CD4-positive, CD25-positive, alpha-beta regulatory T cell (primary cell): ENCODE measurements around the gene RPH3AL. TPM values are rescaled to one million over a fixed set of nuclear protein-coding genes. Genes with fewer than 3 reads are reported as not detected.

Source experiments
- ATAC-seq, 2 donors: fragments of 150-1000 bp; cut with Tn5 transposase; one replicate each; pipeline ENCODE4 v1.10.0; 2021; ENCODE audit warnings: low read depth in 2 of 2, moderate number of reproducible peaks in 2 of 2, moderate library complexity in 1 of 2
- DNase-seq, 3 donors: peaks; one replicate each; pipeline versions ENCODE4 v3.0.0 to v3.0.0-alpha.2; 2012 to 2022; ENCODE audit warnings: mixed read lengths in 1 of 3
- H3K27ac ChIP-seq: one replicate; pipeline ENCODE4 v1.7.0; 2013; ENCODE audit warnings: mild to moderate bottlenecking, low read length; ENCODE audit not compliant: insufficient read depth, poor library complexity, severe bottlenecking
- H3K27me3 ChIP-seq: one replicate; pipeline ENCODE4 v1.7.0; 2013; ENCODE audit warnings: low read length; ENCODE audit not compliant: control insufficient read depth, insufficient read depth
- H3K36me3 ChIP-seq: one replicate; pipeline ENCODE4 v1.7.0; 2013; ENCODE audit warnings: mild to moderate bottlenecking, low read length, moderate library complexity; ENCODE audit not compliant: control insufficient read depth, insufficient read depth
- H3K4me1 ChIP-seq: 2 replicates; pipeline ENCODE4 v1.7.0; 2013; ENCODE audit warnings: mild to moderate bottlenecking, low read length; ENCODE audit not compliant: insufficient read depth, control insufficient read depth, poor library complexity, severe bottlenecking
- H3K4me3 ChIP-seq: one replicate; pipeline ENCODE4 v1.7.0; 2013; ENCODE audit warnings: low read depth, mild to moderate bottlenecking, low read length, moderate library complexity
- H3K9me3 ChIP-seq, 2 experiments: 1 replicate in 1 of 2; 2 replicates in 1 of 2; pipeline ENCODE4 v1.7.0; 2013; ENCODE audit warnings: low read length in 2 of 2, mild to moderate bottlenecking in 1 of 2, moderate library complexity in 1 of 2; ENCODE audit not compliant: control insufficient read depth in 2 of 2
- H3K27ac Mint-ChIP-seq, 3 donors: one replicate each; pipeline ENCODE4 v1.8.0; 2020 to 2022; ENCODE audit warnings: mild to moderate bottlenecking in 3 of 3, mixed read lengths in 3 of 3, moderate library complexity in 2 of 3
- H3K27me3 Mint-ChIP-seq: one replicate; pipeline ENCODE4 v1.8.0; 2022; ENCODE audit warnings: mild to moderate bottlenecking, mixed read lengths
- H3K36me3 Mint-ChIP-seq: one replicate; pipeline ENCODE4 v1.8.0; 2020; ENCODE audit warnings: mixed read lengths
- H3K4me1 Mint-ChIP-seq, 4 donors: one replicate each; pipeline ENCODE4 v1.8.0; 2020 to 2022; ENCODE audit warnings: mixed read lengths in 4 of 4, mild to moderate bottlenecking in 1 of 4
- H3K4me3 Mint-ChIP-seq, 4 donors: one replicate each; pipeline ENCODE4 v1.8.0; 2020 to 2022; ENCODE audit warnings: mild to moderate bottlenecking in 4 of 4, mixed read lengths in 4 of 4, moderate library complexity in 3 of 4
- H3K9me3 Mint-ChIP-seq, 7 donors: one replicate each; pipeline ENCODE4 v1.8.0; 2020 to 2022; ENCODE audit warnings: mixed read lengths in 7 of 7, mild to moderate bottlenecking in 3 of 7, moderate library complexity in 2 of 7
- polyA plus RNA-seq, 4 donors: library from polyadenylated mRNA; unstranded; fragments of 300-500 nt; fragmentation: Illumina TruSeq; gene quantifications; one replicate each; pipeline ENCODE4 v1.2.3, GENCODE V29; 2021
- total RNA-seq: library from RNA; stranded (reverse); gene quantifications from one replicate; pipeline ENCODE4 v1.2.3, GENCODE V29; 2022

RPH3AL gene
- total and polyA plus RNA-seq, 5 donors from 2014 or later, result 0.65 to 5.6 (median 3.0) TPM

- no peak overlapping the region for H3K27ac ChIP-seq
- H3K27me3 ChIP-seq, result no peaks in the 10 kb centered on the region
- H3K4me1 Mint-ChIP-seq, result no peaks in the 10 kb centered on the region
- ATAC-seq (no peak), DNase-seq (no peak)
- no peaks in the 10 kb centered on the region for H3K9me3 Mint-ChIP-seq
- no peaks in the 10 kb centered on the region for H3K27me3 Mint-ChIP-seq
- no peaks in the 10 kb centered on the region for H3K36me3 ChIP-seq
- no peak overlapping the region for H3K27ac Mint-ChIP-seq
- no peak overlapping the region for H3K4me3 ChIP-seq
- H3K4me1 ChIP-seq, result no peaks in the 10 kb centered on the region
- H3K9me3 ChIP-seq, result no peaks in the 10 kb centered on the region
- no peaks in the 10 kb centered on the region for H3K36me3 Mint-ChIP-seq
- no peak overlapping the region for H3K4me3 Mint-ChIP-seq
These were observed 100.2 kb downstream of the RPH3AL start for GRCh38 chr17:252456-252855.

GRCh38 chr17:251531-251930 is 101.1 kb downstream of the RPH3AL start:
- Histone ChIP-seq H3K36me3 (no peaks in the 10 kb centered on the region), H3K9me3 (no peaks in the 10 kb centered on the region), H3K4me1 (no peaks in the 10 kb centered on the region), H3K27me3 (no peaks in the 10 kb centered on the region), H3K4me3 (no peak overlapping the region), H3K27ac (no peak overlapping the region)
- ATAC-seq (no peak), DNase-seq (no peak)
- H3K27me3 Mint-ChIP-seq, result no peaks in the 10 kb centered on the region
- H3K4me3 Mint-ChIP-seq, result no peak overlapping the region
- no peaks in the 10 kb centered on the region for H3K9me3 Mint-ChIP-seq
- no peaks in the 10 kb centered on the region for H3K4me1 Mint-ChIP-seq
- H3K27ac Mint-ChIP-seq, result no peak overlapping the region
- no peaks in the 10 kb centered on the region for H3K36me3 Mint-ChIP-seq

GRCh38 chr17:250487-251300 is 101.9 kb downstream of the RPH3AL start:
- H3K4me1 ChIP-seq, result no peaks in the 10 kb centered on the region
- Mint-ChIP-seq H3K27ac (no peak overlapping the region), H3K4me1 (no peaks in the 10 kb centered on the region), H3K36me3 (no peaks in the 10 kb centered on the region), H3K27me3 (no peaks in the 10 kb centered on the region), H3K4me3 (no peak overlapping the region), H3K9me3 (no peaks in the 10 kb centered on the region)
- H3K27ac ChIP-seq, result no peak overlapping the region
- H3K36me3 ChIP-seq, result no peaks in the 10 kb centered on the region
- H3K27me3 ChIP-seq, result no peaks in the 10 kb centered on the region
- no peaks in the 10 kb centered on the region for H3K9me3 ChIP-seq
- no peak overlapping the region for H3K4me3 ChIP-seq
- DNase-seq (no peak), ATAC-seq (no peak)

GRCh38 chr17:249236-249993 is 103.2 kb downstream of the RPH3AL start:
- ATAC-seq (no peak), DNase-seq (no peak)
- H3K27ac Mint-ChIP-seq, result no peak overlapping the region
- H3K36me3 ChIP-seq, result no peaks in the 10 kb centered on the region
- H3K27me3 Mint-ChIP-seq, result no peaks in the 10 kb centered on the region
- H3K4me1 ChIP-seq, result no peaks in the 10 kb centered on the region
- no peaks in the 10 kb centered on the region for H3K9me3 ChIP-seq
- no peaks in the 10 kb centered on the region for H3K27me3 ChIP-seq
- no peak overlapping the region for H3K4me3 ChIP-seq
- H3K9me3 Mint-ChIP-seq, result peaks cover 0 to 4% (median 0%) of the 10 kb centered on the region in 7 donors
- peaks cover 0 to 4% (median 0%) of the 10 kb centered on the region in 4 donors for H3K4me1 Mint-ChIP-seq
- no peak overlapping the region for H3K27ac ChIP-seq
- H3K4me3 Mint-ChIP-seq, result peak overlapping the region in 1 of 4 donors; percentile 2
- peaks cover 7% of the 10 kb centered on the region for H3K36me3 Mint-ChIP-seq

- Histone ChIP-seq H3K4me1 (no peaks in the 10 kb centered on the region), H3K4me3 (no peak overlapping the region), H3K27me3 (no peaks in the 10 kb centered on the region), H3K36me3 (no peaks in the 10 kb centered on the region), H3K27ac (no peak overlapping the region), H3K9me3 (no peaks in the 10 kb centered on the region)
- H3K4me1 Mint-ChIP-seq, result peaks cover 0 to 4% (median 0%) of the 10 kb centered on the region in 4 donors
- H3K36me3 Mint-ChIP-seq, result peaks cover 7% of the 10 kb centered on the region
- no peak for ATAC-seq
- no peaks in the 10 kb centered on the region for H3K27me3 Mint-ChIP-seq
- H3K27ac Mint-ChIP-seq, result no peak overlapping the region
- no peak overlapping the region for H3K4me3 Mint-ChIP-seq
- peaks cover 0 to 4% (median 0%) of the 10 kb centered on the region in 7 donors for H3K9me3 Mint-ChIP-seq
- DNase-seq, result no peak
These were observed 104.0 kb downstream of the RPH3AL start for GRCh38 chr17:248337-249235.

GRCh38 chr17:247767-248166 is 104.8 kb downstream of the RPH3AL start:
- Histone ChIP-seq H3K9me3 (no peaks in the 10 kb centered on the region), H3K4me3 (no peak overlapping the region), H3K4me1 (no peaks in the 10 kb centered on the region), H3K36me3 (no peaks in the 10 kb centered on the region), H3K27me3 (no peaks in the 10 kb centered on the region), H3K27ac (no peak overlapping the region)
- no peak for ATAC-seq
- Mint-ChIP-seq H3K27me3 (no peaks in the 10 kb centered on the region), H3K4me1 (peaks cover 0 to 4% (median 0%) of the 10 kb centered on the region in 4 donors), H3K4me3 (no peak overlapping the region), H3K36me3 (peaks cover 7% of the 10 kb centered on the region), H3K27ac (peak overlapping the region in 1 of 3 donors; percentile 75), H3K9me3 (peaks cover 0 to 4% (median 0%) of the 10 kb centered on the region in 7 donors)
- DNase-seq, result no peak

GRCh38 chr17:246851-247421 is 105.7 kb downstream of the RPH3AL start:
- DNase-seq, result no peak
- H3K9me3 Mint-ChIP-seq, result peaks cover 0 to 4% (median 0%) of the 10 kb centered on the region in 7 donors
- H3K4me1 Mint-ChIP-seq, result peaks cover 0 to 4% (median 0%) of the 10 kb centered on the region in 4 donors

More at GRCh38 chr17:246851-247421, 105.7 kb downstream of the RPH3AL start:
- H3K36me3 ChIP-seq, result no peaks in the 10 kb centered on the region
- no peak overlapping the region for H3K4me3 ChIP-seq
- no peaks in the 10 kb centered on the region for H3K27me3 Mint-ChIP-seq
- peaks cover 7% of the 10 kb centered on the region for H3K36me3 Mint-ChIP-seq
- no peak for ATAC-seq
- H3K27ac Mint-ChIP-seq, result no peak overlapping the region
- no peaks in the 10 kb centered on the region for H3K4me1 ChIP-seq
- H3K27me3 ChIP-seq, result no peaks in the 10 kb centered on the region
- no peak overlapping the region for H3K27ac ChIP-seq
- no peaks in the 10 kb centered on the region for H3K9me3 ChIP-seq
- H3K4me3 Mint-ChIP-seq, result no peak overlapping the region
